ENCODE measurements around the gene MX2. TPM values are rescaled to one million over a fixed set of nuclear protein-coding genes. Genes with fewer than 3 reads are reported as not detected.
"Not testable (repeated sequence)": the region's sequence is repeated elsewhere in the genome, so short reads cannot be mapped to it uniquely, and the experiment has no call there.

Gene MX2
- total RNA-seq (not detected in 2 replicates), polyA plus RNA-seq (0.01 and 0.10 TPM in 2 replicates), polyA minus RNA-seq (0.23 TPM in 1 of 2 replicates, not detected in the other), Bru-seq, nascent RNA (percentile 11 among the genes with signal in this experiment), BruChase-seq, experiment 1, labeled RNA remaining after a 6-hour chase (percentile 6 among the genes with signal in this experiment), BruChase-seq, experiment 2, labeled RNA remaining after a 2-hour chase (not detected)
- 0.07 and 0.08 TPM in 2 replicates for polyA plus RNA-seq (2011; cell fraction: cytosol; rRNA removed)
- polyA plus RNA-seq (2011; cell fraction: nucleus; rRNA removed): 0.13 and 0.20 TPM in 2 replicates
- polyA plus RNA-seq (2012): 0.39 and 0.50 TPM in 2 replicates
- polyA minus RNA-seq (2011; cell fraction: cytosol; rRNA and poly(A)+ RNA removed): not detected
- not detected in 2 replicates for polyA minus RNA-seq (2011; cell fraction: nucleus; rRNA and poly(A)+ RNA removed)
- long read RNA-seq: 0 reads

GRCh38 chr21:41361786-41362604 lies at the start of gene MX2:
Gene MX2 (plus strand): TSS chr21:41362027. CDS start chr21:41376907, 14,880 bp downstream.
- Histone ChIP-seq H3K9ac (replicated peaks; ENCODE audit: extremely low read depth, insufficient read depth, low read length) (no peak within 1 kb of the TSS), H3K4me2 (ENCODE audit: insufficient read depth, low read length) (no peak within 1 kb of the TSS), H3K9me1 (replicated peaks; ENCODE audit: control insufficient read depth, extremely low read depth, insufficient read depth, low read length) (no peaks in the 10 kb centered on the region), H3K79me2 (ENCODE audit: control insufficient read depth, insufficient read depth, low read length) (no peaks in the 10 kb centered on the region), H3K4me1 (ENCODE audit: control insufficient read depth, extremely low read depth, insufficient read depth, low read length) (no peaks in the 10 kb centered on the region), H4K20me1 (replicated peaks; ENCODE audit: control insufficient read depth, extremely low read depth, insufficient read depth, low read length) (no peaks in the 10 kb centered on the region), H3K36me3 (ENCODE audit: control insufficient read depth in 2 of 2, extremely low read depth in 1 of 2, insufficient read depth in 2 of 2, low read length in 2 of 2) (no peaks in the 10 kb centered on the region), H3K9me3 (replicated peaks; ENCODE audit: control insufficient read depth, insufficient read depth, low read length) (no peaks in the 10 kb centered on the region), H3K4me3 (replicated peaks in 1 of 3; ENCODE audit: insufficient read depth in 1 of 3, low read depth in 1 of 3, low read length in 3 of 3) (no peak within 1 kb of the TSS), H2AFZ (ENCODE audit: low read depth, low read length) (no peak within 1 kb of the TSS), H3K27me3 (ENCODE audit: control insufficient read depth in 2 of 2, insufficient read depth in 2 of 2, low read length in 2 of 2) (no peaks in the 10 kb centered on the region), H3K27ac (ENCODE audit: insufficient read depth, low read depth, low read length) (no peak within 1 kb of the TSS)
- intact Hi-C loops (cut with micrococcal nuclease) (no loop called here), dilution Hi-C loops (cut with MboI; ENCODE audit: extremely low pct_ligation_motif_present, low sequenced_read_pairs) (no loop called here)
- no TSS peak for BruUV-seq (replicated peaks)
- TF ChIP-seq POLR2A (IDR thresholded peaks at IDR 0.05; ENCODE audit: low read depth, low read length) (no peak), GATA2 (IDR thresholded peaks at IDR 0.05; ENCODE audit: insufficient read depth, insufficient read length, low read depth, low read length) (no peak), EZH2 (IDR thresholded peaks at IDR 0.05; ENCODE audit: borderline replicate concordance, low read depth, low read length, severe bottlenecking) (no peak), POLR2AphosphoS5 (IDR thresholded peaks at IDR 0.05; ENCODE audit: insufficient read depth, low read depth, low read length) (no peak), CTCF (IDR thresholded peaks at IDR 0.05; ENCODE audit: extremely low read depth in 1 of 2, insufficient read depth in 1 of 2, low read depth in 1 of 2, low read length in 2 of 2) (no peak), FOS (IDR thresholded peaks at IDR 0.05; ENCODE audit: borderline replicate concordance, insufficient read depth, low read length) (no peak), MAX (IDR thresholded peaks at IDR 0.05; ENCODE audit: insufficient read depth, insufficient read length) (no peak), JUN (IDR thresholded peaks at IDR 0.05; ENCODE audit: borderline replicate concordance, insufficient read depth, insufficient read length, low read depth) (no peak), MYC (IDR thresholded peaks at IDR 0.05; ENCODE audit: low read depth, low read length) (no peak)
- ChIA-PET CTCF (no interaction called here), POLR2A (no interaction called here)
- no peak for DNase-seq (ENCODE audit: low read depth, low spot score)
- FAIRE-seq: no peak

- H3K36me3 ChIP-seq (ENCODE audit: control insufficient read depth in 2 of 2, extremely low read depth in 1 of 2, insufficient read depth in 2 of 2, low read length in 2 of 2); H3K9ac ChIP-seq (replicated peaks; ENCODE audit: extremely low read depth, insufficient read depth, low read length); DNase-seq (ENCODE audit: low read depth, low spot score); H3K27ac ChIP-seq (ENCODE audit: insufficient read depth, low read depth, low read length); dilution Hi-C loops (cut with MboI; ENCODE audit: extremely low pct_ligation_motif_present, low sequenced_read_pairs); H3K9me1 ChIP-seq (replicated peaks; ENCODE audit: control insufficient read depth, extremely low read depth, insufficient read depth, low read length); CTCF ChIA-PET; H3K4me3 ChIP-seq (replicated peaks in 1 of 3; ENCODE audit: insufficient read depth in 1 of 3, low read depth in 1 of 3, low read length in 3 of 3); H2AFZ ChIP-seq (ENCODE audit: low read depth, low read length); H4K20me1 ChIP-seq (replicated peaks; ENCODE audit: control insufficient read depth, extremely low read depth, insufficient read depth, low read length); H3K9me3 ChIP-seq (replicated peaks; ENCODE audit: control insufficient read depth, insufficient read depth, low read length); H3K79me2 ChIP-seq (ENCODE audit: control insufficient read depth, insufficient read depth, low read length); H3K4me1 ChIP-seq (ENCODE audit: control insufficient read depth, extremely low read depth, insufficient read depth, low read length); H3K4me2 ChIP-seq (ENCODE audit: insufficient read depth, low read length); FAIRE-seq; POLR2A ChIA-PET; BruUV-seq (replicated peaks); intact Hi-C loops (cut with micrococcal nuclease): not testable (repeated sequence)
- H3K27me3 ChIP-seq (ENCODE audit: control insufficient read depth in 2 of 2, insufficient read depth in 2 of 2, low read length in 2 of 2): peaks cover 13 to 29% of the 10 kb centered on the region in 2 experiments
These were observed 48.3 kb upstream of the MX2 start for GRCh38 chr21:41313285-41314164.

All from endothelial cell of umbilical vein (primary cell).